Retina (tissue), 1 donor: ENCODE data around the gene GJB3.
"Not testable (repeated sequence)": the region's sequence is repeated elsewhere in the genome, so short reads cannot be mapped to it uniquely, and the experiment has no call there.

ENCODE experiments used
- DNase-seq: peaks from one replicate; pipeline ENCODE4 v3.0.0-alpha.2; 2016

Gene GJB3

DNA sequence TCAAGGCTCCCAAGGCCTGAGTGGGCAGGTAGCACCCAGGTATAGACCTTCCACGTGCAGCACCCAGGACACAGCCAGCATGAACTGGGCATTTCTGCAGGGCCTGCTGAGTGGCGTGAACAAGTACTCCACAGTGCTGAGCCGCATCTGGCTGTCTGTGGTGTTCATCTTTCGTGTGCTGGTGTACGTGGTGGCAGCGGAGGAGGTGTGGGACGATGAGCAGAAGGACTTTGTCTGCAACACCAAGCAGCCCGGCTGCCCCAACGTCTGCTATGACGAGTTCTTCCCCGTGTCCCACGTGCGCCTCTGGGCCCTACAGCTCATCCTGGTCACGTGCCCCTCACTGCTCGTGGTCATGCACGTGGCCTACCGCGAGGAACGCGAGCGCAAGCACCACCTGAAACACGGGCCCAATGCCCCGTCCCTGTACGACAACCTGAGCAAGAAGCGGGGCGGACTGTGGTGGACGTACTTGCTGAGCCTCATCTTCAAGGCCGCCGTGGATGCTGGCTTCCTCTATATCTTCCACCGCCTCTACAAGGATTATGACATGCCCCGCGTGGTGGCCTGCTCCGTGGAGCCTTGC, 19.7 kb upstream of the GJB3 start:
- DNase-seq: no peak

DNA sequence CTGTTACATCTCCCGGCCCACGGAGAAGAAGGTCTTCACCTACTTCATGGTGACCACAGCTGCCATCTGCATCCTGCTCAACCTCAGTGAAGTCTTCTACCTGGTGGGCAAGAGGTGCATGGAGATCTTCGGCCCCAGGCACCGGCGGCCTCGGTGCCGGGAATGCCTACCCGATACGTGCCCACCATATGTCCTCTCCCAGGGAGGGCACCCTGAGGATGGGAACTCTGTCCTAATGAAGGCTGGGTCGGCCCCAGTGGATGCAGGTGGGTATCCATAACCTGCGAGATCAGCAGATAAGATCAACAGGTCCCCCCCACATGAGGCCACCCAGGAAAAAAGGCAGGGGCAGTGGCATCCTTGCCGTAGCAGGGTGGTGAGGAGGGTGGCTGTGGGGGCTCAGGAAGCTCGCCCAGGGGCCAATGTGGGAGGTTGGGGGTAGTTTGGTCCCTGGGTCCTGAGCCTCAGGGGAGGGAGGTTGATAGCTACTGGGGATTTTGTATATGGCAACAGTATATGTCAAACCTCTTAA, 19.2 kb upstream of the GJB3 start:
- DNase-seq: no peak

DNA sequence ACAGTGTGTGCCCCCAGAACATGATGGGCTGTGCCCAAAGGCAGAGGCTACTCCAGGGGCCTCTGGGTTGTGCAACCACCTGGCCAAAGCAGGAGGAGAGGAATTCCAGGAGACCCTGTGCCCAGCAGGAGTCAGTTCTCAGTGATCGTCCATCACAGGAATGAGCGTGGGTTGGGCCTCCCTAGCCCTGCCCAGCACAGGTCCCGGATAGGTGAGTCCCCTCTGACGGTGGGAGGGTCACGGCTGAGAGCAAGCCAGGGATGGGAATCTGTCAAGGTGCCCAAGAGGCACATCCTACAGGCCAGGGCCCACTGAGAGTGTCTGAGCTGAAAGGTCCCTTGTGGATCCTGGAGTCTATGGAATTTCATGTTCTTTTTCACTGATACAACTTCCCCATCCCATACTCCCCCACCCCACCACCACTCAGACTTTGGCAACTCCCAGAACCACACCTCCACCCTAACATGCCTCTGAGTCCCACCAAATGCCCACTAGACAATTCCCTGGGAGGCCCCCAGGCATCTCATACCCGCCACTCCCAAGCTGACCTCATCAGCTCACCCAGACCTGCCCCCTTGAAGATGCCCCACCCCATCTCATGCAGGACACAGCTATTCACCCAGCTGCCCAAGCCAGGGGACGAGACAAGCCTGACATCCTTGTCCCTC, 18.4 kb upstream of the GJB3 start:
- DNase-seq: no peak

DNA sequence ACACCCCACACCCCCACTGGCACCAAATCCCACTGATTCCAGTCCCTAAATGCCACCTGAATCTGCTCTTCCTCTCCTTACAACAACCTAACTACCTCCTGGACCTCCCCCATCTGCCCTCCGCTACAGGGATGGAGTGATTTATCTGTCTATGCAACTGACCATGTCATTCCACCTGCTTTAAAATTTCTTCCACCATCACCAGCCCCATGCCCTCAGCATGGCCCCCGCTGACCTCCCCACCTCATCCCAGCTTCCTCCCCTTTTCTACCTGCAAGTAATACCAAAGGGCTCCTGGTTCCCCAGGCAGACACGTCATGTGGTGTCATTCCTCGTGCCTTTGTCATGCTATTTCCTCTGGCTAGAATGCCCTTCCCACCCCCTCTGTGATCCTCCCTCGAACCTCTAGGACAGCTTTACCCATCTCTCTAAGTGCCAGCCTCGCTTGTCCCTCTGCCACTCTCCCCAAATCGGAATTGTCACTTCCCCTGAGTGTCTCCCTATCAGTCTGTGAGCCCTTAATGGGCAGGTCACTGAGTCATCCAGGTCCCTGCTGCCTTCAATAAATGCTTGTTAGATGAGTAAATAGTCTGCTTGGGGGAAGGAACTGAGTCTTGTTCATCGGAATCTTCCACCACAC, 17.8 kb upstream of the GJB3 start:
- DNase-seq: no peak

DNA sequence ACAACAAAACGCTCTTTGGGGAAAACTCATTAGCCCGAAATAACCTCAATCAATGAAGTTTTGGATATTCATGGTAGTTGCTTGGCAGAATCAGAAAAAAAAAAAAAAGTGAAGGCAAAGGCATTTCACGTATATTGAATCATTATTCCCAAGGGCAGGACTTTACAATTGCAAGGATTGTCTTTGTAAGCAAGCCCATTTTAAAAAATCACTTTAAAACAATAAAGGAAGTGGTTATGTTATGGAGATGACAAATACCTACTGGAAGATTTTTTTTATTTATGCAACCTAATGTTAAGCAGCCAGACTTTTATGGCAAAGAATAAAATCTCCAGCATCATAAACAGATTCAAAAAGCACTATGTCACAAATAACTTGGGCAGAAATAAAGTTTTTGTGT, 12.2 kb upstream of the GJB3 start:
- no peak for DNase-seq

DNA sequence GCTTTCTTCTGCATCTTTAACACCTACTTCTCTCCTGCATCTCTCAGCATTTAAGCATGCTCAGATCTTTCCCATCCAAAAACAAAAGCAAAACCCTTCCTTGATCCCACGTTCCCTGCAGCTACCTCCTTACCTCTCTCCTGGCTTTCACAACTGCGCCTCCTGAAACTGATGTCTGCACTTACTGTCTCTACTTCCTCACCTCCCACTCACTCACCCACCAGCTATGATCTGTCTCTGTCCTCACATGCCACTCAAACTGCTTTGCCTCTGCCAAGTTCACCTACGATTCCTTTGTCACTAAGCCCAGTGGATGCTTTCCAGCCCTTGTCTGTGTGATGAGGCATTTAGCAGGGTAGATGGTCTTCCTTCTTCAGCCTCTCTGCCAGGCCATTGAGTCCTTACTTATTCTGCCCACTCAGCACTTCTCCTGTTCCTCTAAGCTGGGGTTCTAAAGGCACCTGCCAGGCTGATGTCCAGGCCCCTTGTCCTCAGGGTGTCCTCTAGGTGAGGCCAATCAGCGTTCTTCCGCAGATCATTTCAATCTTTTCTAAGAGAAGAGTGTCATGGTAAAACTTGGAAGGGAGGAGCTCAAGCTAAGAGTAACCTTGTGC, 10.0 kb upstream of the GJB3 start:
- DNase-seq: no peak

DNA sequence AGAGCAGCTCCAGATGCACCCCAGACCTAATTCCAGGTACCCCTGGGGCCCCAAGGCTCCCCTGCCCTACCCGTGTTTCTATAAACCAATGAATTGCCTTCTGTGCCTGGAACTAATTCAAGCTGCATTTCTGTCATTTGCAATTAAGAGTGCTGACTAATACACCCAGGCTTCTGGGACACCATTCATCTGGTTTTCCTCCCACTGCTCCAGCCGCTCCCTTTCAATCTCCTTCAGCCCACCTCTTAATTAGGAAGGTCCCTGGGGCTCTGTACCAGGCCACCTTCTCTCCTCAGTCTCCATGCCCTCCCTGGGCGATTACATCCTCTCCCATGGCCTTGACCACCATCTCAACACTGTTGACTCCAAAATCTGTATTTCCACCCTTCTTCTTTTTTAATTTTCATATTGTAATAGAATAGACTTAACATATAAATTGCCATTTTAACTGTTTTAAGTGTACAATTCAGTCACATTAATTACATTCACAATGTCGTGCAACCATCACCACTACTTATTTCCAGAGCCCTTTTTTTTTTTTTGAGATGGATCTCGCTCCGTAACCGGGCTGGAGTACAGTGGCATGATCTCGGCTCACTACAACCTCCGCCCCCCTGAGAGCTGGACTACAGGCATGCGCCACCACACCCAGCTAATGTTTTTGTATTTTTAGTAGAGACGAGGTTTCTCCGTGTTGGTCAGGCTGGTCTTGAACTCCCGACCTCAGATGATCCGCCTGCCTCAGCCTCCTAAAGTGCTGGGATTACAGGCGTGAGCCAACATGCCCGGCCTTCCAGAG, 9.2 kb upstream of the GJB3 start:
- DNase-seq: peak; percentile 22

DNA sequence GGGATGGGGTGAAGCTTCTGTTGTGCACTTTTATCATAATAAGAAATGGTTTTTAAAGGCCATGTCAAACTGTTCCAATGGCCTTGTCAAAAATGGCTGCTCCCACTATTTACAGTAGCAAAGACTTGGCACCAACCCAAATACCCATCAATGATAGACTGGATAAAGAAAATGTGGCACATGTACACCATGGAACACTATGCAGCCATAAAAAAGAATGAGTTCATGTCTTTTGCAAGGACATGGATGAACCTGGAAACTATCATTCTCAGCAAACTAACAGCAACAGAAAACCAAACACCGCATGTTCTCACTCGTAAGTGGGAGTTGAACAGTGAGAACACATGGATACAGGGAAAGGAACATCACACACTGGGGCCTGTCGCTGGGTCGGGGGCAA, 7.9 kb upstream of the GJB3 start:
- not testable (repeated sequence) for DNase-seq

DNA sequence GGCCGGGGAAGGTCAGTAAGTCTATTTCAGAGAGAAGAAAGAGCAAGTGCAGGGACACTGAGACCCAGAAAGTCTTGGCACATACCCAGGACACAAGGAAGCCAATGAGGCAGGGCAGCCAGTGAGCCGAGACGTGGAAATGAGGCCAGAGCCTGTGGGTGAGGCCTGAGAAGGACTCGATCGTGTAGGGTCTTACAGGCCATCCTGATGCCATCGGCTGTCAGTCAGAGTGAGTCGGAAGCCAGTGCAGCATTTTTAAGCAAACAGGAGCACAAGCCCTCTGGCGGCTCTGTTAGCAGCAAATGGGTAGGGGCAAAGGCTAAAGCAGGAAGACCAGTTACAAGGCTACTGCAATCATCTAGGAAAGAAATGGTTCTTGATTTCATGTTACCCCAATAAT, 6.1 kb upstream of the GJB3 start:
- no peak for DNase-seq

DNA sequence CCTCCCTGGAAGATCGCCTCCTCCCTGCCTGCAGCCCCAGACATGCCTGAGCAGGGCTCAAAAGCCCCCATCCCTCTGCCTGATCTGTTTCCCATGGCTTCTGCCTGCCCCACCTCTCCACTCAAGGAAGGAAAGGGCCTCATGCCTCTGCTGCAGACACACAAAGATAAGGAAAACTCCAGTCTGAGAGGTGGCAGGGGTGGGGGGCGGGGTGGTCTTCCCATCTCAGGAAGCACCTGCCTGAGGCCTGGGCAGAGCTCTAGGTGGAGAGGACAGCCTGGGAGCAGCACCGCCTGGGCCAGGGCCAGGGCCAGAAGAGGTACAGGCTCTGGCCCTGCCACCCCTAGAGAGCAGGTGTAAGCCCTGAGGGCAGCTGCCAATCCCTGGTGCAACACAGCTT, 4.1 kb upstream of the GJB3 start:
- DNase-seq: no peak

DNA sequence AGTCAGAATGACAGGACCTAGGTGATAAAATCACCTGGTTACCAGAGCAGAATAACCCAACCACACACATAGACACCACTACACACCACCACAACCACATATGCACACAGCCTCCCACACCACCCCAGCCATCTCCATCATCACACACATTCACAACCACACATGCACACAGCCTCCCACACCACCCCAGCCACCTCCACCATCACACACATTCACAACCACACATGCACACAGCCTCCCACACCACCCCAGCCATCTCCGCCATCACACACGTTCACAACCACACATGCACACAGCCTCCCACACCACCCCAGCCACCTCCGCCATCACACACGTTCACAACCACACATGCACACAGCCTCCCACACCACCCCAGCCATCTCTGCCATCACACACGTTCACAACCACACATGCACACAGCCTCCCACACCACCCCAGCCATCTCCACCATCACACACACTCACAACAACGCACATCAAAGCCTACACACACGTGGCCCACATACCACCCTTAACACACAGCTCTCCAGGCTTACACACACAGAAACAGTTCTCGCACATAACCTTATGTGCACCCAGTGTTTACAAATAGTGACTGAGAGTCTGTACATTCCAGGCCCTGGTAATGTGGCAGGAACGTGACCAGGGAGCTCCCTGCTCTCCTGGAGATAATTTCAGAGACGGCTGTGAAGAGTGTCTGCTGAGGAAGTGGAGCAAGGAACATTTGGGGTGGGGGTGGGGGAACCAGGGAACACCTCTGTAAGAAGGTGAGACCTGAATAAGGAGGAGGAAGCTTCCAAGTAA, 3.3 kb upstream of the GJB3 start:
- no peak for DNase-seq

DNA sequence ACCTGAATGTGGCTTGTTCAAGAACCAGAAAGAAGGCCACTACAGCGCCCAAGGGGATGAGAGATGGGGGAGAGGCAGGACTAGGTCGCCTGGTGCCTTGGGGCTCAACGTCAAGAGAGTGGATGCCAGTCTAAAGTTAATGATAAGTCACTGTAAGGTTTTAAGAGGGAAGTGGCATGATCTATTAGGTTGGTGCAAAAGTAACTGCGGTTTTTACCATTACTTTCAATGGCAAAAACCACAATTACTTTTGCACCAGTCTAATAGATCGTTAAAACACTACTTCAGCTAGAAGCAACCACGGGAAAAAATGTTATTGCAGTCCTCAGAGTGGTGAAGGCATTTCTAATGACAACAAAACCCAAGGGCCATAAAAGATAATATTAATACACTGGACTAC, 2.6 kb upstream of the GJB3 start:
- no peak for DNase-seq

DNA sequence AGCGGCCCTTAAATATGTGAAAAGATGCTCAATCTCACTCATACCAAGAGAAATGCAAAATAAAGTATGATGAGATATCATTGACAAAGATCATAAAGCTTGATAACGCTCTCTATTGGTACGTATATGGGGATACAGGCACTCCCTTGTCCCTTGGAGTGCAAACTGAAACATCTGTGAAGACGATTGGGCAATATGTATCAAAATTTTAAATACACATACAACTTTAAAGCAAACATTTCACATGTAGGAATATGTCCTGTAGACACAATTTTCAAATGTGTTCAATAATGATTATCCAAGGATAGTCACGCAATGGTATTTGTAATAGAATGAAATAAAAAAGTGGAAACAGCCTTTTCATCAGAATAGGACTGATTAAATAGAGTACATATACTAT, 2.0 kb upstream of the GJB3 start:
- DNase-seq: no peak

DNA sequence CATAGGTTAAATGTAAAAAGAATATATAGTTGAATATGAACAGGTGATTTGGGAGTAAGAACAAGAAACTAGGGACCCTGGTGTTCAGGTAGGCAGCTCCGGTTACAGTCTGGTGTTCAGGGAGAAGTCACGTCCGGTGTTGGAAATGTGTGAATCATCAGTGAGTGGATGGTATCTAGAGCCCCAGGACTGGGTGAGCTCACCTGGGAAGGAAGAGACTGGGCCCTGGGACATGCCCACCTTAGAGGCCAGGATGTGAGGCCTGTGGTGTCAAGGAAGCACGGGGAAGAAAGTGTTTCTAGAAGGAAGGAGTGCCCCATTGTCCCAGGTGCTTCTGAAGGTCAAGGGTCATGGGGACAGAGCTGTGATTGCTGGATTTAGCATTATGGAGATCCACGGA, 1.5 kb upstream of the GJB3 start:
- DNase-seq: no peak

DNA sequence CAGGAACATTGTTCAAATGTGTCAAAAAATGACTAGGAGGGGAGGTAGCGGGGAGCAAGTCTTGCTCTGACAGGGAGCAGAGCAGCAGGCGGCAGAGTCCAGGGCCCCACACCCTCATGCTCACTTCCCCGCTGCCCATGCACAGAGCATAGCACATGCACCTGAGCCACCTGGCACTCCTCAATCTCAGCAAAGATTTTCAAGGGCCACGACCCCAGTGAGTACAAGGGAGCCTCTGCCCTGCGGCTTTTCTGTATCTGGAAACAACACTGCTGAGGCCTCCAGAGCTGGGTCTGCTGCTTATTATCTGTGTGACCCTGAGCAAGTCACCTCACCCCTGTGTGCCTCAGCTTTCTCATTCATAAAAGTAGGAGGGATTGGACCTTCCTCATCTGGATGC, 1.1 kb upstream of the GJB3 start:
- DNase-seq: no peak

DNA sequence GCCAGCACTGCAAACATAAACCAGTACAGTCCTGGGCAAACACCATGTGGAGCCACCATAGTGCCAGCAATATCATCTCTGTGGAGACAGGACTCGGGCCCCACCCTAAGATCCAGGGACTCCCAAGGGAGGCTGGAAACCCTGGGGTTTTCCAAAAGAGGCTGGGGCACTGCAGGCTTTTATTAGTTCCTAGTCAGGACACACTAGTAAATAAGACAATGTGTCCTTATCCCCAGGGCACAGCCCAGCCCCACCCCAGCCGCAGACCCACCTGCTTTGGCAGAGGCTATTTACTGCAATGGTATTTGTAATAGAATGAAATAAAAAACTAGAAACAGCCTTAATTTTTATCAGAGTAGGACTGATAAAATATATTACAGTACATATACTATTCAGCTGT, 486 bp upstream of the GJB3 start:
- DNase-seq: no peak

DNA sequence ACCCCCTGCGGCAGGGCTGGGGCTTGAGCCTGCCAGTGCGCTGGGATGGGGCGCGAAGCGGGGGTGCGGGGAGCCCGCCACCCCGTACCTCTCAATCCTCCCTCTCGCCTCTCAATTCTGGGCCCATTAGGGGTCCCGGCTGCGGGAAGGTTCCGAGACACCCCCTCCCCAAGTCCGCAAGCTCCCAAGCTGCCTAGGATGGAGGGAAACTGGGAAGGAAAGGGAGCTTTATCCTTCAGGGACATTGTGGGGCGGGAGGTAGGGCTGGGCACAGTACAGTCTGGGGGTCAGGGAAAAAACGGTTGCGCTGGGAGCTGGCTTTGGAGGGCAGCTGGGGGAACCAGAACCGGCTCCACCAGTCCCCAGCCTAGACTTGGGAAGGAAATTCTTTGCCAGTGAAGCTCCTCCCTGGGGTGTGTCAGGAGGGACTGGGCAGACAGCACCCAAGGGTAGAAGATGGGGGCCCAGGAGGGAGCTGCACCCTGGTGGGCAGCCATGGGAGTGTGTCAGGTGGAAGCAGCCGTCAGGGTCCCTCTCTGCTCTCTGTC, 904 bp downstream of the GJB3 start:
- no peak for DNase-seq

DNA sequence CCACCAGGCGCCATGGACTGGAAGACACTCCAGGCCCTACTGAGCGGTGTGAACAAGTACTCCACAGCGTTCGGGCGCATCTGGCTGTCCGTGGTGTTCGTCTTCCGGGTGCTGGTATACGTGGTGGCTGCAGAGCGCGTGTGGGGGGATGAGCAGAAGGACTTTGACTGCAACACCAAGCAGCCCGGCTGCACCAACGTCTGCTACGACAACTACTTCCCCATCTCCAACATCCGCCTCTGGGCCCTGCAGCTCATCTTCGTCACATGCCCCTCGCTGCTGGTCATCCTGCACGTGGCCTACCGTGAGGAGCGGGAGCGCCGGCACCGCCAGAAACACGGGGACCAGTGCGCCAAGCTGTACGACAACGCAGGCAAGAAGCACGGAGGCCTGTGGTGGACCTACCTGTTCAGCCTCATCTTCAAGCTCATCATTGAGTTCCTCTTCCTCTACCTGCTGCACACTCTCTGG, 3.8 kb downstream of the GJB3 start:
- DNase-seq: no peak

DNA sequence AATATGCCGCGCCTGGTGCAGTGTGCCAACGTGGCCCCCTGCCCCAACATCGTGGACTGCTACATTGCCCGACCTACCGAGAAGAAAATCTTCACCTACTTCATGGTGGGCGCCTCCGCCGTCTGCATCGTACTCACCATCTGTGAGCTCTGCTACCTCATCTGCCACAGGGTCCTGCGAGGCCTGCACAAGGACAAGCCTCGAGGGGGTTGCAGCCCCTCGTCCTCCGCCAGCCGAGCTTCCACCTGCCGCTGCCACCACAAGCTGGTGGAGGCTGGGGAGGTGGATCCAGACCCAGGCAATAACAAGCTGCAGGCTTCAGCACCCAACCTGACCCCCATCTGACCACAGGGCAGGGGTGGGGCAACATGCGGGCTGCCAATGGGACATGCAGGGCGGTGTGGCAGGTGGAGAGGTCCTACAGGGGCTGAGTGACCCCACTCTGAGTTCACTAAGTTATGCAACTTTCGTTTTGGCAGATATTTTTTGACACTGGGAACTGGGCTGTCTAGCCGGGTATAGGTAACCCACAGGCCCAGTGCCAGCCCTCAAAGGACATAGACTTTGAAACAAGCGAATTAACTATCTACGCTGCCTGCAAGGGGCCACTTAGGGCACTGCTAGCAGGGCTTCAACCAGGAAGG, 4.3 kb downstream of the GJB3 start:
- no peak for DNase-seq

DNA sequence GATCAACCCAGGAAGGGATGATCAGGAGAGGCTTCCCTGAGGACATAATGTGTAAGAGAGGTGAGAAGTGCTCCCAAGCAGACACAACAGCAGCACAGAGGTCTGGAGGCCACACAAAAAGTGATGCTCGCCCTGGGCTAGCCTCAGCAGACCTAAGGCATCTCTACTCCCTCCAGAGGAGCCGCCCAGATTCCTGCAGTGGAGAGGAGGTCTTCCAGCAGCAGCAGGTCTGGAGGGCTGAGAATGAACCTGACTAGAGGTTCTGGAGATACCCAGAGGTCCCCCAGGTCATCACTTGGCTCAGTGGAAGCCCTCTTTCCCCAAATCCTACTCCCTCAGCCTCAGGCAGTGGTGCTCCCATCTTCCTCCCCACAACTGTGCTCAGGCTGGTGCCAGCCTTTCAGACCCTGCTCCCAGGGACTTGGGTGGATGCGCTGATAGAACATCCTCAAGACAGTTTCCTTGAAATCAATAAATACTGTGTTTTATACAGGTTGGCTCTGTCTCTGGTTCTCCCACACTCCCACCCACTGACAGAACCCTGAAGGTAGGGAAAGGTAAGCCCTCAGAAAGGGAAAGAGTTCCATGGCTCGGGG, 5.0 kb downstream of the GJB3 start:
- DNase-seq: no peak
